GOT3 (cell line): Measurements from ENCODE around the gene RIMKLA.

Experiments used
- DNase-seq: peaks from one replicate; lab custom pipeline; 2025; ENCODE audit warnings: mixed read lengths; lab: John Stamatoyannopoulos, UW

The RIMKLA gene

GRCh38 chr1:42372796-42373195, 7.8 kb upstream of the RIMKLA start:
- DNase-seq: no peak

- no peak for DNase-seq
These were observed 602 bp upstream of the RIMKLA start for GRCh38 chr1:42379794-42380585.

- no peak for DNase-seq
These were observed 685 bp downstream of the RIMKLA start for GRCh38 chr1:42381280-42381673.

GRCh38 chr1:42385283-42385682, 4.7 kb downstream of the RIMKLA start:
- no peak for DNase-seq

GRCh38 chr1:42386051-42386450, 5.5 kb downstream of the RIMKLA start:
- no peak for DNase-seq

GRCh38 chr1:42392255-42392654, 11.7 kb downstream of the RIMKLA start:
- DNase-seq: no peak

- no peak for DNase-seq
These were observed 12.6 kb downstream of the RIMKLA start for GRCh38 chr1:42392967-42393848.

- DNase-seq: no peak
These were observed 18.9 kb downstream of the RIMKLA start for GRCh38 chr1:42399315-42400100.

GRCh38 chr1:42403880-42404400, 23.3 kb downstream of the RIMKLA start:
- no peak for DNase-seq

GRCh38 chr1:42414551-42415496, 34.2 kb downstream of the RIMKLA start:
- DNase-seq: no peak

GRCh38 chr1:42417166-42417565, 36.6 kb downstream of the RIMKLA start:
- DNase-seq: no peak

GRCh38 chr1:42418516-42418915, 37.9 kb downstream of the RIMKLA start:
- DNase-seq: no peak

GRCh38 chr1:42419126-42419821, 38.7 kb downstream of the RIMKLA start:
- DNase-seq: no peak

GRCh38 chr1:42420121-42420520, 39.5 kb downstream of the RIMKLA start:
- DNase-seq: no peak

- DNase-seq: no peak
These were observed 40.5 kb downstream of the RIMKLA start for GRCh38 chr1:42420911-42421585.

GRCh38 chr1:42422737-42423136, 42.1 kb downstream of the RIMKLA start:
- DNase-seq: no peak

- no peak for DNase-seq
These were observed 43.1 kb downstream of the RIMKLA start for GRCh38 chr1:42423681-42424080.

- DNase-seq: no peak
These were observed 43.6 kb downstream of the RIMKLA start for GRCh38 chr1:42424201-42424600.

GRCh38 chr1:42427240-42427639, 46.6 kb downstream of the RIMKLA start:
- DNase-seq: no peak

GRCh38 chr1:42429603-42430002, 49.0 kb downstream of the RIMKLA start:
- DNase-seq: no peak
